CD4-positive, alpha-beta T cell (primary cell): ENCODE data around the gene ZC3H10. TPM values are rescaled to one million over a fixed set of nuclear protein-coding genes. Genes with fewer than 3 reads are reported as not detected.
"Not testable (repeated sequence)": the region's sequence is repeated elsewhere in the genome, so short reads cannot be mapped to it uniquely, and the experiment has no call there.

Experiments
- ATAC-seq: fragments of 200-7000 bp; cut with Tn5 transposase; one replicate; pipeline ENCODE4 v1.10.0; 2022; ENCODE audit warnings: mild to moderate bottlenecking; ENCODE audit not compliant: poor library complexity
- CTCF ChIA-PET: fragments of 350-600 bp; sonication (Branson Sonifier 250); formaldehyde crosslinking; loops from one replicate; lab custom pipeline; 2021; ENCODE audit warnings: antibody characterized with exemption, inconsistent platforms; lab: Charles Lee
- POLR2A ChIA-PET: fragments of 350-600 bp; sonication (Branson Sonifier 250); formaldehyde crosslinking; loops from one replicate; lab custom pipeline; 2021; ENCODE audit warnings: antibody characterized with exemption, inconsistent platforms; lab: Charles Lee
- DNase-seq, 14 experiments: peaks; one replicate each; pipeline ENCODE4 v3.0.0-alpha.2; 2013 to 2020; ENCODE audit warnings: mixed read lengths in 2 of 14
- H3K27ac ChIP-seq, 2 donors: one replicate each; pipeline versions ENCODE4 v1.5.1 to v1.7.0; 2013; ENCODE audit warnings: low read length in 2 of 2, low read depth in 1 of 2, mild to moderate bottlenecking in 1 of 2
- H3K27me3 ChIP-seq, 2 experiments: 1 replicate in 1 of 2; 2 replicates in 1 of 2; pipeline versions ENCODE4 v1.6.1 to v1.7.0; 2013; ENCODE audit warnings: low read length in 2 of 2, control low read depth in 1 of 2, mild to moderate bottlenecking in 1 of 2, moderate library complexity in 1 of 2; ENCODE audit not compliant: insufficient read depth in 2 of 2, control insufficient read depth in 1 of 2
- H3K36me3 ChIP-seq: one replicate; pipeline ENCODE4 v1.6.1; 2013; ENCODE audit warnings: low read length, control low read depth; ENCODE audit not compliant: insufficient read depth
- H3K4me1 ChIP-seq: one replicate; pipeline ENCODE4 v1.6.1; 2013; ENCODE audit warnings: low read length, control low read depth; ENCODE audit not compliant: insufficient read depth
- H3K4me3 ChIP-seq: one replicate; pipeline ENCODE4 v1.5.1; 2013; ENCODE audit warnings: mild to moderate bottlenecking, low read length, moderate library complexity
- H3K9me3 ChIP-seq, 2 experiments: 1 replicate in 1 of 2; 2 replicates in 1 of 2; pipeline versions ENCODE4 v1.6.1 to v1.7.0; 2013; ENCODE audit warnings: low read length in 2 of 2, mild to moderate bottlenecking in 2 of 2, control low read depth in 1 of 2, moderate library complexity in 1 of 2; ENCODE audit not compliant: control insufficient read depth in 1 of 2, insufficient read depth in 1 of 2
- H3K27ac Mint-ChIP-seq: one replicate; pipeline ENCODE4 v1.8.0; 2020; ENCODE audit warnings: mixed read lengths
- H3K27me3 Mint-ChIP-seq: one replicate; pipeline ENCODE4 v1.8.0; 2021; ENCODE audit warnings: mixed read lengths
- H3K36me3 Mint-ChIP-seq: one replicate; pipeline ENCODE4 v1.8.0; 2021; ENCODE audit warnings: low read depth, mixed read lengths
- H3K4me1 Mint-ChIP-seq: one replicate; pipeline ENCODE4 v1.8.0; 2021; ENCODE audit warnings: low read depth, mixed read lengths
- H3K4me3 Mint-ChIP-seq: one replicate; pipeline ENCODE4 v1.8.0; 2020; ENCODE audit warnings: mild to moderate bottlenecking, mixed read lengths
- H3K9me3 Mint-ChIP-seq: one replicate; pipeline ENCODE4 v1.8.0; 2020; ENCODE audit warnings: mixed read lengths
- intact Hi-C, 2 experiments: fragments of 100-400 bp; cut with DNase I in 1 of 2; cut with micrococcal nuclease in 1 of 2; formaldehyde crosslinking; loops; one replicate each; pipeline versions ENCODE4 v1.15.1 to v1.9.0; 2023 to 2025; cut with DNase I, micrococcal nuclease
- total RNA-seq, 174 experiments: library from RNA in 2 of 174; stranded (reverse) in 2 of 174; gene quantifications; one replicate each; pipeline ENCODE4 v1.2.3 and lab custom pipeline; 2021 to 2026
- TF ChIP-seq, protein P1 (sequence below): fragments of 200-600 bp; IDR thresholded peaks from one replicate; pipeline ENCODE4 v1.8.0; 2022; ENCODE audit warnings: antibody characterized with exemption, mild to moderate bottlenecking

The ZC3H10 gene
- total RNA-seq, 2 experiments from 2014 or later, result 6.3 to 8.9 TPM

DNA sequence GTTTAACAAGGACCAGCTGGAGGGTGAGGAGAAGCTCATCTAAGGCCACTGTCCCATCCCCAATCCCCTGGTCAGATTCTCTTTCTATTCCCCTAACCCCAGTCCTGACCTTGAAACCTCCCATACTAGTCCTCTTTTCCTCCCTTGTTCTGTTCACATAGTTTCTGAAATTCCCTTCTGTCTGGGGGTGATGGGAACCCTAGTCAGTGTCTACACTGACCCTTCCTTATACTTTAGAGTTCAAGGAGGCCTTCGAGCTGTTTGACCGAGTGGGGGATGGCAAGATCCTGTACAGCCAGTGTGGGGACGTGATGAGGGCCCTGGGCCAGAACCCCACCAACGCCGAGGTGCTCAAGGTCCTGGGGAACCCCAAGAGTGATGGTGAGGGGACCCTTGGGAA lies 36.8 kb downstream of the ZC3H10 start:
- Histone ChIP-seq H3K4me3 (no peak overlapping the region), H3K27ac (no peak overlapping the region), H3K4me1 (peaks cover 47% of the 10 kb centered on the region), H3K27me3 (no peaks in the 10 kb centered on the region), H3K36me3 (peaks cover 7% of the 10 kb centered on the region), H3K9me3 (no peaks in the 10 kb centered on the region)
- ATAC-seq (no peak), DNase-seq (no peak)
- intact Hi-C loops, result loop anchor here (5.0 kb wide), 2 partner anchors 32 to 38 kb away; partner anchors contain the start of genes RPL41 (in 1 of the 2), SMARCC2 (in 1 of the 2) and ZC3H10 (in 1 of the 2)
- peaks cover 48% of the 10 kb centered on the region for H3K4me1 Mint-ChIP-seq
- H3K27ac Mint-ChIP-seq, result peak overlapping the region; percentile 43
- H3K36me3 Mint-ChIP-seq, result peaks cover 26% of the 10 kb centered on the region
- TF ChIP-seq, protein P1, sequence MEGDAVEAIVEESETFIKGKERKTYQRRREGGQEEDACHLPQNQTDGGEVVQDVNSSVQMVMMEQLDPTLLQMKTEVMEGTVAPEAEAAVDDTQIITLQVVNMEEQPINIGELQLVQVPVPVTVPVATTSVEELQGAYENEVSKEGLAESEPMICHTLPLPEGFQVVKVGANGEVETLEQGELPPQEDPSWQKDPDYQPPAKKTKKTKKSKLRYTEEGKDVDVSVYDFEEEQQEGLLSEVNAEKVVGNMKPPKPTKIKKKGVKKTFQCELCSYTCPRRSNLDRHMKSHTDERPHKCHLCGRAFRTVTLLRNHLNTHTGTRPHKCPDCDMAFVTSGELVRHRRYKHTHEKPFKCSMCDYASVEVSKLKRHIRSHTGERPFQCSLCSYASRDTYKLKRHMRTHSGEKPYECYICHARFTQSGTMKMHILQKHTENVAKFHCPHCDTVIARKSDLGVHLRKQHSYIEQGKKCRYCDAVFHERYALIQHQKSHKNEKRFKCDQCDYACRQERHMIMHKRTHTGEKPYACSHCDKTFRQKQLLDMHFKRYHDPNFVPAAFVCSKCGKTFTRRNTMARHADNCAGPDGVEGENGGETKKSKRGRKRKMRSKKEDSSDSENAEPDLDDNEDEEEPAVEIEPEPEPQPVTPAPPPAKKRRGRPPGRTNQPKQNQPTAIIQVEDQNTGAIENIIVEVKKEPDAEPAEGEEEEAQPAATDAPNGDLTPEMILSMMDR, result no peak
- no peaks in the 10 kb centered on the region for H3K27me3 Mint-ChIP-seq
- ChIA-PET POLR2A (interaction anchor here (0.7 to 1.6 kb wide), 6 partner anchors 10 to 465 kb away, joined by 3 to 6 read pairs (median 4); partner anchors contain the start of genes ESYT1, SMARCC2 and ZC3H10), CTCF (interaction anchor here (1.2 kb wide), 1 partner anchor 29 kb away, joined by 7 read pairs; no protein-coding TSS in a partner anchor)
- H3K9me3 Mint-ChIP-seq, result no peaks in the 10 kb centered on the region
- H3K4me3 Mint-ChIP-seq, result peak overlapping the region; percentile 49

DNA sequence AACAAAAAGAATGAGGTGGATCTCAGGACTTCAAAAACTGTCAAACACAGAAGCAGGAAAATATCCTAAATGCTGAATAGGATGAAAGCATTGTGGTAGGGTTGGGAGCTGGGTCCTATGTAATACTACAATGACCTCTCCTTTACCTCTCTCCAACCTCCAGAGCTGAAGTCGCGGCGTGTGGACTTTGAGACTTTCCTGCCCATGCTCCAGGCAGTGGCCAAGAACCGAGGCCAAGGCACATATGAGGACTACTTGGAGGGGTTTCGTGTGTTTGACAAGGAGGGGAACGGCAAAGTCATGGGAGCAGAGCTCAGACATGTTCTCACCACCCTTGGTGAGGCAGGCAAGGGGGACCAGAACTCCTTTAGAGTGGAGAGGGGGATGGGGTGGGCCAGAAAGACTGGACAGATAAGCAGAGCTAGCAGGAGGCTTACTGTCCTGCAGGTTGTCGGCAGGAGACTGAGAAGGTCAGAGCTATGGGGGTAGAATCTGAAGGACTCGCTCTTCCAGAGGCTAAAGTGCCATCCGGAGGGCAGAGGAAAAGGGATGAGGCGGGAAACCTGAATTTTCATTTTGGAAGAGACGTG lies 37.3 kb downstream of the ZC3H10 start:
- TF ChIP-seq, protein P1, result no peak
- Histone ChIP-seq H3K27ac (no peak overlapping the region), H3K4me1 (peaks cover 52% of the 10 kb centered on the region), H3K27me3 (no peaks in the 10 kb centered on the region), H3K36me3 (peaks cover 13% of the 10 kb centered on the region), H3K9me3 (no peaks in the 10 kb centered on the region), H3K4me3 (no peak overlapping the region)
- DNase-seq (no peak), ATAC-seq (no peak)
- H3K4me1 Mint-ChIP-seq, result peaks cover 50% of the 10 kb centered on the region
- peak overlapping the region; percentile 49 for H3K4me3 Mint-ChIP-seq
- no peaks in the 10 kb centered on the region for H3K9me3 Mint-ChIP-seq
- intact Hi-C loops, result no loop called here
- peaks cover 32% of the 10 kb centered on the region for H3K36me3 Mint-ChIP-seq
- ChIA-PET CTCF (interaction anchor here (1.2 kb wide), 1 partner anchor 29 kb away, joined by 7 read pairs; no protein-coding TSS in a partner anchor), POLR2A (interaction anchor here (0.7 to 1.6 kb wide), 6 partner anchors 9 to 464 kb away, joined by 3 to 4 read pairs (median 3); partner anchors contain the start of genes SMARCC2 and ZC3H10)
- no peaks in the 10 kb centered on the region for H3K27me3 Mint-ChIP-seq
- peak overlapping the region; percentile 43 for H3K27ac Mint-ChIP-seq

DNA sequence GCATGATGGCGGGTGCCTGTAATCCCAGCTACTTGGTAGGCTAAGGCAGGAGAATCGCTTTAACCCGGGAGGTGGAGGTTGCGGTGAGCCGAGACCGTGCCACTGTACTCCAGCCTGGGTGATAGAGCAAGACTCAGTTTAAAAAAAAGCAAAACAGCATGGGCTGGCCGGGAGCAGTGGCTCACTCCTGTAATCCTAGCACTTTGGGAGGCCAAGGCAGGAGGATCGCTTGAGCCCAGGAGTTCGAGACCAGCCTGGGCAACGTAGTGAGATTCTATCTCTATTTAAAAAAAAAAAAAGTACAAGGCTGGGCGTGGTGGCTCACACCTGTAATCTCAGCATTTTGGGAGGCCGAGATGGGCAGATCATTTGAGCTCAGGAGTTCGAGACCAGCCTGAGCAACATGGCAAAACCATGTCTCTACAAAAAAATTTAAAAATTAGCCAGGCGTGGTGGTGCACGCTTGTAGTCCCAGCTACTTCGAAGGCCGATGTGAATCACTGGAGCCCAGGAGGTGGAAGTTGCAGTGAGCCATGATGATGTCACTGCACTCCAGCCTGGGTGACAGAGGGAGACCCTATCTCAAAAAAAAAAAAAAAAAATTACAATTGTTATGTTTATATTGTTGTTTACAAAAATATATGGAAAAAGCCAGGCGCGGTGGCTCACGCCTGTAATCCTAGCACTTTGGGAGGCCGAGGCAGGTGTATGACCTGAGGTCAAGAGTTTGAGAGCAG lies 38.6 kb downstream of the ZC3H10 start:
- not testable (repeated sequence) for H3K27me3 ChIP-seq, H3K9me3 ChIP-seq, H3K9me3 Mint-ChIP-seq, H3K27me3 Mint-ChIP-seq, ATAC-seq, DNase-seq
- H3K27ac Mint-ChIP-seq, result peak overlapping the region; percentile 92
- intact Hi-C loops, result loop anchor here in 1 of 2 experiments (1.0 kb wide), 1 partner anchor 30 kb away; no protein-coding TSS in a partner anchor
- peaks cover 39% of the 10 kb centered on the region for H3K36me3 Mint-ChIP-seq
- peak overlapping the region; percentile 78 for H3K4me3 ChIP-seq
- H3K4me1 ChIP-seq, result peaks cover 57% of the 10 kb centered on the region
- peak overlapping the region; percentile 60 to 74 for H3K27ac ChIP-seq
- peak overlapping the region; percentile 96 for H3K4me3 Mint-ChIP-seq
- POLR2A ChIA-PET, result interaction anchor here (0.7 to 0.8 kb wide), 3 partner anchors 29 to 932 kb away, joined by 3 to 4 read pairs (median 3); partner anchors contain the start of genes ESYT1 and NAB2
- H3K36me3 ChIP-seq, result peaks cover 25% of the 10 kb centered on the region
- peaks cover 50% of the 10 kb centered on the region for H3K4me1 Mint-ChIP-seq
- CTCF ChIA-PET, result interaction anchor here (1.4 kb wide), 1 partner anchor 31 kb away, joined by 10 read pairs; no protein-coding TSS in a partner anchor
